Bronchus fibroblast of lung (primary cell): Measurements from ENCODE around the gene PHOSPHO2. TPM values are rescaled to one million over a fixed set of nuclear protein-coding genes. Genes with fewer than 3 reads are reported as not detected.

Experiments used
- total RNA-seq: library from RNA; depleted of rRNA; stranded (reverse); fragments of >200 nt; gene quantifications from 2 replicates; pipeline ENCODE4 v1.2.3, GENCODE V29; 2015

The PHOSPHO2 gene, protein sequence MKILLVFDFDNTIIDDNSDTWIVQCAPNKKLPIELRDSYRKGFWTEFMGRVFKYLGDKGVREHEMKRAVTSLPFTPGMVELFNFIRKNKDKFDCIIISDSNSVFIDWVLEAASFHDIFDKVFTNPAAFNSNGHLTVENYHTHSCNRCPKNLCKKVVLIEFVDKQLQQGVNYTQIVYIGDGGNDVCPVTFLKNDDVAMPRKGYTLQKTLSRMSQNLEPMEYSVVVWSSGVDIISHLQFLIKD
- total RNA-seq = 0.45 and 1.7 TPM in 2 replicates

DNA sequence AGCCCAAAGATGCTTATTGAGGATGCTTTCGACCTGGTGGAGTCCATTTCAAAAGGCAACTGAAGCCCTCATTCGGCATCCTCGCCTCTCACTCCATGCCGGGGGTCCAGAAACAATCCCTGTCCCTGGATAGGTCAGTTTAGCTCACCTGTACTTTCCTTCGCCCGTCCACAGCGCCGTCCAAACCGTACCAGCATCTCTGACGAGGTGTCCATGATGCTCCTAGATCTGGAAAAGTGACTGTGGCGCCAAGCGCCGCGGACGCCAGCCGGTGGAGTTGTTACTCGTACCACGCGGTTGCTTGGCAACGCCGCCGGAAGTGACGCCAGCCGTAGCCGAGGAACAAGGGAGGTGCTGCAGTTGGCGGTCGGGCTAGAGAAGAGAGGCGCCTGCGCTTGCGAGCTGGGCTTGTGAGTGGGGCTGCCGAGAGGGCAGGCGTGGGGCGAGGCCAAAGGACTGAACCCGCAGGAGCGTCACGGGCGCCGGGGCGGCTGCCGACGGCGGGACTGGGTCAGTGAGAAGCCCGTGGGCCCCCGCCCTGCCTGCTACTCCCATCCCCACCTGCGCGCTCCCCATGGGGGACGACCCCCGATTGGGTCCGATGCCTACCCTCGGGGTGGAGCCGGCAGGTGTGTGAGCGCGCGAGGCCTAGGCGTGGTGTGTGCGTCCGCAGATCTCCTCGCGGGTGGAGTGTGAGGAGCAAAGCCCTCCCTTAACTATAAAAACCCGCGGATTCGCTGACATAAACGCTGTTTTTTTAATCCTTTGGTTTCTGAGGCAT, at the start of gene PHOSPHO2, which contains the start of gene CFAP210:
PHOSPHO2 (plus strand) TSS at position 357 of the 781 bp plus-strand sequence. CDS start 6,503 bp downstream, outside the sequence.
CFAP210 (minus strand) TSS at position 293 of the 781 bp plus-strand sequence; CDS start at position 215, 78 bp downstream.

Other genes with a start within 250 kb of the PHOSPHO2 start
- gene BBS5, start 215.0 kb upstream of the PHOSPHO2 start, total RNA-seq = 4.4 and 4.6 TPM in 2 replicates
- gene KLHL41, start 184.8 kb upstream of the PHOSPHO2 start, total RNA-seq = 0.30 and 0.34 TPM in 2 replicates
- 10.3 and 13.4 TPM in 2 replicates for gene FASTKD1, start 120.6 kb upstream of the PHOSPHO2 start, total RNA-seq
- gene PPIG, start 110.1 kb upstream of the PHOSPHO2 start, total RNA-seq = 11.6 and 12.9 TPM in 2 replicates
- gene CFAP210, start 64 bp upstream of the PHOSPHO2 start, total RNA-seq = not detected in 2 replicates
- 4.8 and 4.9 TPM in 2 replicates for gene KLHL23, start 39.4 kb downstream of the PHOSPHO2 start, total RNA-seq
- 83.5 and 113 TPM in 2 replicates for gene SSB, start 104.4 kb downstream of the PHOSPHO2 start, total RNA-seq
- 58.9 and 59.3 TPM in 2 replicates for gene METTL5, start 130.4 kb downstream of the PHOSPHO2 start, total RNA-seq
- gene UBR3, start 133.0 kb downstream of the PHOSPHO2 start, total RNA-seq = 9.1 and 10.4 TPM in 2 replicates